Liver (tissue), 9 donors: ENCODE results near the gene CPNE8. TPM values are rescaled to one million over a fixed set of nuclear protein-coding genes. Genes with fewer than 3 reads are reported as not detected.

Experiments used
- DNase-seq: peaks from one replicate; pipeline ENCODE4 v3.0.0-alpha.2; 2017; ENCODE audit warnings: low spot score
- H3K27ac ChIP-seq, 2 donors: one replicate each; pipeline ENCODE4 v1.7.0; 2013; ENCODE audit warnings: inconsistent platforms in 2 of 2, low read length in 2 of 2, control low read depth in 1 of 2, low read depth in 1 of 2, mild to moderate bottlenecking in 1 of 2
- H3K27me3 ChIP-seq, 4 donors: one replicate each; pipeline versions ENCODE4 v1.6.1 to v1.7.0; 2013; ENCODE audit warnings: low read length in 3 of 4, inconsistent platforms in 1 of 4, mild to moderate bottlenecking in 1 of 4, moderate library complexity in 1 of 4; ENCODE audit not compliant: control insufficient read depth in 4 of 4, insufficient read depth in 4 of 4
- H3K36me3 ChIP-seq, 4 donors: one replicate each; pipeline versions ENCODE4 v1.6.1 to v1.7.0; 2013; ENCODE audit warnings: low read length in 3 of 4, mild to moderate bottlenecking in 3 of 4, low read depth in 1 of 4, moderate library complexity in 1 of 4; ENCODE audit not compliant: control insufficient read depth in 4 of 4, insufficient read depth in 3 of 4
- H3K4me1 ChIP-seq, 4 donors: one replicate each; pipeline versions ENCODE4 v1.6.1 to v1.7.0; 2013; ENCODE audit warnings: low read length in 3 of 4, mild to moderate bottlenecking in 3 of 4, moderate library complexity in 1 of 4; ENCODE audit not compliant: control insufficient read depth in 4 of 4, insufficient read depth in 4 of 4
- H3K4me3 ChIP-seq, 3 donors: one replicate each; pipeline versions ENCODE4 v1.6.1 to v1.7.0; 2013; ENCODE audit warnings: low read length in 3 of 3, control low read depth in 1 of 3, low read depth in 1 of 3, mild to moderate bottlenecking in 1 of 3
- H3K9ac ChIP-seq, 2 donors: one replicate each; pipeline ENCODE4 v1.7.0; 2013; ENCODE audit warnings: low read length in 2 of 2, mild to moderate bottlenecking in 2 of 2, moderate library complexity in 2 of 2, control low read depth in 1 of 2, low read depth in 1 of 2
- H3K9me3 ChIP-seq, 4 donors: one replicate each; pipeline versions ENCODE4 v1.6.1 to v1.7.0; 2013; ENCODE audit warnings: low read length in 3 of 4; ENCODE audit not compliant: control insufficient read depth in 4 of 4
- EGR1 ChIP-seq, 2 donors: IDR thresholded peaks; 2 replicates each; pipeline ENCODE4 v1.6.1; 2016 to 2018; ENCODE audit warnings: antibody characterized with exemption in 2 of 2, low read depth in 2 of 2
- FOXA1 ChIP-seq: IDR thresholded peaks from 2 replicates; pipeline ENCODE4 v1.6.1; 2016; ENCODE audit warnings: antibody characterized with exemption
- FOXA2 ChIP-seq: IDR thresholded peaks from 2 replicates; pipeline ENCODE4 v1.6.1; 2016; ENCODE audit warnings: antibody characterized with exemption
- GABPA ChIP-seq, 2 donors: IDR thresholded peaks in 1 of 2; conservative IDR thresholded peaks in 1 of 2; 2 replicates each; pipeline ENCODE4 v1.6.1; 2016; ENCODE audit warnings: antibody characterized with exemption in 2 of 2, mild to moderate bottlenecking in 1 of 2, moderate library complexity in 1 of 2
- HNF4A ChIP-seq, 2 donors: conservative IDR thresholded peaks; 2 replicates each; pipeline ENCODE4 v1.6.1; 2016; ENCODE audit warnings: antibody characterized with exemption in 2 of 2, mild to moderate bottlenecking in 2 of 2
- HNF4G ChIP-seq: IDR thresholded peaks from 2 replicates; pipeline ENCODE4 v1.6.1; 2016; ENCODE audit warnings: antibody characterized with exemption
- JUND ChIP-seq, 2 donors: IDR thresholded peaks; 2 replicates each; pipeline ENCODE4 v1.6.1; 2016; ENCODE audit warnings: antibody characterized with exemption in 2 of 2
- NR2F2 ChIP-seq: IDR thresholded peaks from 2 replicates; pipeline ENCODE4 v1.6.1; 2016; ENCODE audit warnings: antibody characterized with exemption
- RAD21 ChIP-seq, 2 donors: IDR thresholded peaks; 2 replicates each; pipeline ENCODE4 v1.6.1; 2016; ENCODE audit warnings: antibody characterized with exemption in 2 of 2, mild to moderate bottlenecking in 2 of 2
- RXRA ChIP-seq, 2 donors: IDR thresholded peaks; 2 replicates each; pipeline ENCODE4 v1.6.1; 2017 to 2018; ENCODE audit warnings: antibody characterized with exemption in 2 of 2, mild to moderate bottlenecking in 1 of 2
- SP1 ChIP-seq: IDR thresholded peaks from 2 replicates; pipeline ENCODE4 v1.6.1; 2018; ENCODE audit warnings: antibody characterized with exemption, mild to moderate bottlenecking
- TAF1 ChIP-seq: conservative IDR thresholded peaks from 2 replicates; pipeline ENCODE4 v1.6.1; 2016; ENCODE audit warnings: antibody characterized with exemption, mild to moderate bottlenecking
- YY1 ChIP-seq: IDR thresholded peaks from 2 replicates; pipeline ENCODE4 v1.6.1; 2016; ENCODE audit warnings: antibody characterized with exemption, mild to moderate bottlenecking
- WGBS: extraction: QIAGEN DNeasy Blood & Tissue Kit; methylation state at CpG from one replicate; pipeline ENCODE4 v1.1.7; 2013; 5-methylcytosine and 5-hydroxymethylcytosine counted together
- polyA plus RNA-seq, 2 donors: library from polyadenylated mRNA; stranded (reverse) in 1 of 2; unstranded in 1 of 2; fragments of 200-250 nt in 1 of 2; fragments of >200 nt in 1 of 2; fragmentation: Nextera tagmentation in 1 of 2; extraction: Ambion mirVana in 1 of 2; gene quantifications; one replicate each; pipeline versions ENCODE4 v1.2.1 to v1.2.3, GENCODE V29; 2013 to 2015
- total RNA-seq, 2 donors: library from RNA; depleted of rRNA; stranded (reverse); fragments of >200 nt; gene quantifications; one replicate each; pipeline ENCODE4 v1.2.3, GENCODE V29; 2014
- TF ChIP-seq, protein P1 (sequence below): IDR thresholded peaks from 2 replicates; pipeline ENCODE4 v1.6.1; 2016; ENCODE audit warnings: antibody characterized with exemption
- TF ChIP-seq, protein P2 (sequence below): fragments of 150-350 bp; IDR thresholded peaks from 2 replicates; pipeline ENCODE4 v1.5.1; 2017; ENCODE audit warnings: improper control_type of control experiment, low read depth, low read length; ENCODE audit not compliant: missing input control
- TF ChIP-seq, protein P3 (sequence below): IDR thresholded peaks from 2 replicates; pipeline ENCODE4 v1.6.1; 2016; ENCODE audit warnings: antibody characterized with exemption
- TF ChIP-seq, protein P4 (sequence below): IDR thresholded peaks from 2 replicates; pipeline ENCODE4 v1.6.1; 2016; ENCODE audit warnings: antibody characterized with exemption, mild to moderate bottlenecking
- TF ChIP-seq, protein P5 (sequence below): IDR thresholded peaks from 2 replicates; pipeline ENCODE4 v1.6.1; 2016; ENCODE audit warnings: antibody characterized with exemption
- donor health status: healthy.
- donor health status: healthy.
- donor health status: healthy.
- donor health status: healthy.
- donor health status: healthy.

Gene CPNE8
- total and polyA plus RNA-seq, 4 donors: 4.2 to 27.4 (median 10.9) TPM

DNA sequence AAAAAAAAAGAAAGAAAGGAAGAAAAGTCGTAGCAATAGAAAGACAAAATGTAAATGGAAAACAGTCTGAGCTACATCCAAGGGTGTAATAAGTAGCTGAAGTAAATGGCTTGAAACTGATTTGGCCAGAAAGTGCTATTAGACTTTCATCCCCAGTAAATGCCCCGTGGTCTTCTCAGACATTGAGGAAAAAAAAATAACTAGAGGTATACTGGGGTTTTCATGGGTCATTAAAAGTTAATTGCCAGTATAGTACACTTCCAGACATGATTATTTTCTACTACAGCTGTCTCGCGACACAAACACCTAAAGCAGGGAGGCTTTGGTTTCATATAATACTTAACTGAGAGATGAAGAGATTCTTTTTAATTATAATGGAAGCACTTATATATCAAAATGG is 271.9 kb downstream of the CPNE8 start:
- no peaks in the 10 kb centered on the region for H3K36me3 ChIP-seq
- 71% methylated on average over 4 of the region's 4 CpGs for WGBS
- peaks cover 0 to 4% (median 0%) of the 10 kb centered on the region in 4 donors for H3K27me3 ChIP-seq
- H3K27ac ChIP-seq: no peak overlapping the region
- H3K9ac ChIP-seq: no peak overlapping the region
- no peaks in the 10 kb centered on the region for H3K9me3 ChIP-seq
- no peak overlapping the region for H3K4me3 ChIP-seq
- no peaks in the 10 kb centered on the region for H3K4me1 ChIP-seq
- DNase-seq: no peak
- TF ChIP-seq, protein P1, sequence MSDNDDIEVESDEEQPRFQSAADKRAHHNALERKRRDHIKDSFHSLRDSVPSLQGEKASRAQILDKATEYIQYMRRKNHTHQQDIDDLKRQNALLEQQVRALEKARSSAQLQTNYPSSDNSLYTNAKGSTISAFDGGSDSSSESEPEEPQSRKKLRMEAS: no peak
- TF ChIP-seq HNF4G: no peak
- TF ChIP-seq, protein P2, sequence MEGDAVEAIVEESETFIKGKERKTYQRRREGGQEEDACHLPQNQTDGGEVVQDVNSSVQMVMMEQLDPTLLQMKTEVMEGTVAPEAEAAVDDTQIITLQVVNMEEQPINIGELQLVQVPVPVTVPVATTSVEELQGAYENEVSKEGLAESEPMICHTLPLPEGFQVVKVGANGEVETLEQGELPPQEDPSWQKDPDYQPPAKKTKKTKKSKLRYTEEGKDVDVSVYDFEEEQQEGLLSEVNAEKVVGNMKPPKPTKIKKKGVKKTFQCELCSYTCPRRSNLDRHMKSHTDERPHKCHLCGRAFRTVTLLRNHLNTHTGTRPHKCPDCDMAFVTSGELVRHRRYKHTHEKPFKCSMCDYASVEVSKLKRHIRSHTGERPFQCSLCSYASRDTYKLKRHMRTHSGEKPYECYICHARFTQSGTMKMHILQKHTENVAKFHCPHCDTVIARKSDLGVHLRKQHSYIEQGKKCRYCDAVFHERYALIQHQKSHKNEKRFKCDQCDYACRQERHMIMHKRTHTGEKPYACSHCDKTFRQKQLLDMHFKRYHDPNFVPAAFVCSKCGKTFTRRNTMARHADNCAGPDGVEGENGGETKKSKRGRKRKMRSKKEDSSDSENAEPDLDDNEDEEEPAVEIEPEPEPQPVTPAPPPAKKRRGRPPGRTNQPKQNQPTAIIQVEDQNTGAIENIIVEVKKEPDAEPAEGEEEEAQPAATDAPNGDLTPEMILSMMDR: no peak
- no peak for TF ChIP-seq RAD21 (IDR thresholded peaks at IDR 0.05)
- no peak for TF ChIP-seq NR2F2
- TF ChIP-seq RXRA (IDR thresholded peaks at IDR 0.05): no peak
- no peak for TF ChIP-seq YY1
- TF ChIP-seq, protein P3, sequence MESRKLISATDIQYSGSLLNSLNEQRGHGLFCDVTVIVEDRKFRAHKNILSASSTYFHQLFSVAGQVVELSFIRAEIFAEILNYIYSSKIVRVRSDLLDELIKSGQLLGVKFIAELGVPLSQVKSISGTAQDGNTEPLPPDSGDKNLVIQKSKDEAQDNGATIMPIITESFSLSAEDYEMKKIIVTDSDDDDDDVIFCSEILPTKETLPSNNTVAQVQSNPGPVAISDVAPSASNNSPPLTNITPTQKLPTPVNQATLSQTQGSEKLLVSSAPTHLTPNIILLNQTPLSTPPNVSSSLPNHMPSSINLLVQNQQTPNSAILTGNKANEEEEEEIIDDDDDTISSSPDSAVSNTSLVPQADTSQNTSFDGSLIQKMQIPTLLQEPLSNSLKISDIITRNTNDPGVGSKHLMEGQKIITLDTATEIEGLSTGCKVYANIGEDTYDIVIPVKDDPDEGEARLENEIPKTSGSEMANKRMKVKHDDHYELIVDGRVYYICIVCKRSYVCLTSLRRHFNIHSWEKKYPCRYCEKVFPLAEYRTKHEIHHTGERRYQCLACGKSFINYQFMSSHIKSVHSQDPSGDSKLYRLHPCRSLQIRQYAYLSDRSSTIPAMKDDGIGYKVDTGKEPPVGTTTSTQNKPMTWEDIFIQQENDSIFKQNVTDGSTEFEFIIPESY: no peak
- TF ChIP-seq HNF4A (conservative IDR thresholded peaks at IDR 0.05): no peak
- TF ChIP-seq EGR1 (IDR thresholded peaks at IDR 0.05; ENCODE audit: low read depth in 2 of 2): no peak
- TF ChIP-seq SP1: no peak
- TF ChIP-seq FOXA2: no peak
- no peak for TF ChIP-seq FOXA1
- no peak for TF ChIP-seq GABPA (IDR thresholded peaks at IDR 0.05 in 1 of 2, conservative IDR thresholded peaks at IDR 0.05 in 1 of 2)
- TF ChIP-seq JUND (IDR thresholded peaks at IDR 0.05): no peak
- TF ChIP-seq, protein P4, sequence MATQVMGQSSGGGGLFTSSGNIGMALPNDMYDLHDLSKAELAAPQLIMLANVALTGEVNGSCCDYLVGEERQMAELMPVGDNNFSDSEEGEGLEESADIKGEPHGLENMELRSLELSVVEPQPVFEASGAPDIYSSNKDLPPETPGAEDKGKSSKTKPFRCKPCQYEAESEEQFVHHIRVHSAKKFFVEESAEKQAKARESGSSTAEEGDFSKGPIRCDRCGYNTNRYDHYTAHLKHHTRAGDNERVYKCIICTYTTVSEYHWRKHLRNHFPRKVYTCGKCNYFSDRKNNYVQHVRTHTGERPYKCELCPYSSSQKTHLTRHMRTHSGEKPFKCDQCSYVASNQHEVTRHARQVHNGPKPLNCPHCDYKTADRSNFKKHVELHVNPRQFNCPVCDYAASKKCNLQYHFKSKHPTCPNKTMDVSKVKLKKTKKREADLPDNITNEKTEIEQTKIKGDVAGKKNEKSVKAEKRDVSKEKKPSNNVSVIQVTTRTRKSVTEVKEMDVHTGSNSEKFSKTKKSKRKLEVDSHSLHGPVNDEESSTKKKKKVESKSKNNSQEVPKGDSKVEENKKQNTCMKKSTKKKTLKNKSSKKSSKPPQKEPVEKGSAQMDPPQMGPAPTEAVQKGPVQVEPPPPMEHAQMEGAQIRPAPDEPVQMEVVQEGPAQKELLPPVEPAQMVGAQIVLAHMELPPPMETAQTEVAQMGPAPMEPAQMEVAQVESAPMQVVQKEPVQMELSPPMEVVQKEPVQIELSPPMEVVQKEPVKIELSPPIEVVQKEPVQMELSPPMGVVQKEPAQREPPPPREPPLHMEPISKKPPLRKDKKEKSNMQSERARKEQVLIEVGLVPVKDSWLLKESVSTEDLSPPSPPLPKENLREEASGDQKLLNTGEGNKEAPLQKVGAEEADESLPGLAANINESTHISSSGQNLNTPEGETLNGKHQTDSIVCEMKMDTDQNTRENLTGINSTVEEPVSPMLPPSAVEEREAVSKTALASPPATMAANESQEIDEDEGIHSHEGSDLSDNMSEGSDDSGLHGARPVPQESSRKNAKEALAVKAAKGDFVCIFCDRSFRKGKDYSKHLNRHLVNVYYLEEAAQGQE: no peak
- TF ChIP-seq, protein P5, sequence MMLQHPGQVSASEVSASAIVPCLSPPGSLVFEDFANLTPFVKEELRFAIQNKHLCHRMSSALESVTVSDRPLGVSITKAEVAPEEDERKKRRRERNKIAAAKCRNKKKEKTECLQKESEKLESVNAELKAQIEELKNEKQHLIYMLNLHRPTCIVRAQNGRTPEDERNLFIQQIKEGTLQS: no peak

DNA sequence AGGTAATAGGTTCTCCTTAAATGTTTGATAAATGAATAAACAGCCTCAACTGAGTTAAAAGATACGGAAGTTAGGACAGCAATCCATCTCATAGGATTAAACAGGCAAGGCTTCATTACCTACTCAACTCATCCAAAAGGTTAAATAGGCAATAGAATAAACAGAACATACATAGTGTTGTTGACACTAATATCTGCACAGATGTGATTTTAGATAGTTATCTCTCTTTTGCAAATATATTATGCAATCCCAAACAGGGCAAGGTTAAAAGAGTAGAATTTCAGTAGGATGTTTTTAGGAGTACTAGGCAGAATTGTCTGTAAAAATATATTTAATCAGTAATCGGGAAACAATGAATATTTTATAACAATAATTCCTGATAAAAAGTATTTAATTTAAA is 276.3 kb downstream of the CPNE8 start:
- no peaks in the 10 kb centered on the region for H3K27me3 ChIP-seq
- no peaks in the 10 kb centered on the region for H3K36me3 ChIP-seq
- no peak overlapping the region for H3K4me3 ChIP-seq
- no peak overlapping the region for H3K9ac ChIP-seq
- 71% methylated on average over 2 of the region's 2 CpGs for WGBS
- H3K27ac ChIP-seq: no peak overlapping the region
- DNase-seq: no peak
- TF ChIP-seq TAF1 (no peak), JUND (IDR thresholded peaks at IDR 0.05) (no peak)
- TF ChIP-seq, protein P2: no peak
- TF ChIP-seq, protein P3: no peak
- no peaks in the 10 kb centered on the region for H3K9me3 ChIP-seq
- H3K4me1 ChIP-seq: no peaks in the 10 kb centered on the region
